UCSD-AML1 (cell line): ENCODE results near the gene SYP.

ENCODE experiments used
- DNase-seq: peaks from one replicate; lab custom pipeline; 2025; ENCODE audit not compliant: unreplicated experiment; lab: John Stamatoyannopoulos, UW

SYP gene

DNA sequence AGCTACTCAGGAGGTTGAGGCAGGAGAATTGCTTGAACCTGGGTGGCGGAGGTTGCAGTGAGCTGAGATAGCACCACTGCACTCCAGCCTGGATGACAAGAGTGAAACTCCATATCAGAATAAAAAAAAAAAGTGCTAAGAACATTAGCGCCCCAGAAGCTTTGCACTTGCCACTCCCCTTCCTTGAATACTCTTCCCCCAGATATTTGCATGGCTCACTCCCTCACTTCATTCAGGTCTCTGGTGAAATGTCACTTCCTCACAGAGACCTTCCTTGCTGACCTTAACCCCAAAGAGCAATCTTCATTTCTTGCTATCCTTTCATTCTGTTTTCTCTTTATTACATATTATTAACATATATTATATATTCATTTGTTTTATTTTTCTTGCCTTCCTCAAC lies 21.9 kb upstream of the SYP start:
- DNase-seq: no peak

DNA sequence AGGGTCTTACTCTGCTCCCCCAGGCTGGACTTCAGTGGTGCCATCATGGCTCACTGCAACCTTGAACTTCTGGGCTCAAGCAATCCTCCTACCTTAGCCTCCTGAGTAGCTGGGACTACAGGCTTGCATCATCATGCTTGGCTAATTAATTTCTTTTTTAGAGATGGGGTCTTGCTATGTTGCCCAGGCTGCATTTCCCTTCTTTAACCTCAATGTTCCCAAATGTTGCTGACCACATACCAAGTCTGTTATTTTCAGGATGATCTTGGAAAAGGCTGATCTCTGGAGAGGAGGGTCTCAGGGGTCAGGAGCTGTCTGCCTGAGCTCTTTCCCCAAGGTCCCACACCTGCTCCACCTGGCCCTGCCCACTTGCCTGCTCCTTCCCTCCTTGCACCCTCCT lies 20.1 kb upstream of the SYP start:
- no peak for DNase-seq

DNA sequence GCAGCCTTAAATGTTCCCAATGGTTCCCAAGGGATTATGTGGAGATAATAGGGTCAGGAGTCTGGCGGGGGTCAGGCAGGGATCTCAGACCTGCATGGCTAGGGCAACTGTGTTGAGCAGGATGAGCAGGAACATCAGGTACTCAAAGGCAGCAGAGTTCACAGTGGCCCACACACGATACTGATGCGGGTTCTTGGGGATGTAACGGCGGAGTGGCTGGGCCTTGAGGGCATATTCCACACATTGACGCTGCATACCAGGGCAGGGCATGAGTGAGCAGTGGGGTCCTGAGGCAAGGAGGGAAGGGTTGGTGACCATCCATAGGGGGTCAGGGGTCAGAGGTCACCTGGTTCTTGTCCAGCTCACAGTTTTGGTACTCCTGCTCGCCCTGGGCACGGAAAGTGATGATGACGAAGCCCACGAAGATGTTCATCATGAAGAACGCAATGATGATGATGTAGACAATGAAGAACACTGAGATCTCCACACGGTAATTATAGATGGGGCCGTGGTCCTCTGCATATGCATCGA lies 15.1 kb upstream of the SYP start:
- DNase-seq: no peak

DNA sequence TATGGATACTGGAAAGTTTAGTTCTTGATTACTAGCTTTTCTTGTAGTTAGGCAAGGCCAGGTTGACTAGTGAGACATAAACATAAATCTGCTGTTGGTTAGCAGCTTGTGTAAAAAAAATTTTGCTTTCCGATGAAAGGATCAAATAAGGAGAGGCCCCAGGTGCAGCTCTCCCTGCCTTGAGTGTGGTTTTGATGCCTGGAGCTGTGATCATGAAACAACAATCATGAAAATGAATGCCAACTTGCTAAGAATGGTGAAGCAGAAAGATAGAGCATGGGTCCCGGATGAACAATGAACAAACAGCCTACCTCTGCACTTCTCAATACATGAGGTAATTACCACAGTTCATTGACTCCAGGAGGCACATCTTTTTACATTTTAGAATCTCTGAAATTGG lies 14.4 kb upstream of the SYP start:
- DNase-seq: no peak

DNA sequence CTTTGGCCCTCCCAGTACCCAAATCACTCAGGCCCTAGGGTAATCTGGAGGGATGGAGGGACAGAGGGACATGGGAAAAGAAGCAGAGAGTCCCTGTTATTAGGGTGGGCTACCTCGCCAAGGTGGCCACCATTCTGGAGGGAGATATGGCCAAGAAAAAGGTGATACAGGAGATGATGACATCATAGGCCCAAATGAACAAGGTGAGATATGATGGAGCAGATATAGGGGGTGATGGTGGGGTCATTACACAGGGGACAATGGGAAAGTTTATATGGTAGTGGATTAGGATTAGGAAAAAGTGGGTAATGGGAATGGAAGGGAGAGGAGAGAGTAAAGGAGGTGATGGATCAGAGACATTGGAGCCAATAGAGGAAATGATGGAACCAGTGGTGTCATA lies 12.9 kb upstream of the SYP start:
- DNase-seq: no peak

DNA sequence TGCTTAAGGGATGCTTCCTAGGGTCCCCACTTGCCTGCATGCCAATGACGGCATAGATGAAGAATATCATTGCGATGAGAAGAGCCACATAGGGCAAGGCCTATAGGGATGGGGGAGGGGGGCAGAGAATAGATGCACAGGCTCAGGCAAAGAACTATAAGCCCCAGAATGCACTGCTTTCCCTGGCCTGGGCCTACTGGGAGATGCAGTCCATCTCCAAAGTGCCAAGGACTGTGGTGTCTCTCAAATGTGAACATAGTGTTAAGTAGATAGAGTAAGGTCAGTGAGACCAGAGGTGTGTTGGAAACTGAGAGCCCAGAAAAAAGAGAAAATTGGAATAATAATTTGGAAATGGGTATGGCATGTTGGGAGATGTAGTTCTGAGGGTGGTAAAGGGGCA lies 12.2 kb upstream of the SYP start:
- no peak for DNase-seq

DNA sequence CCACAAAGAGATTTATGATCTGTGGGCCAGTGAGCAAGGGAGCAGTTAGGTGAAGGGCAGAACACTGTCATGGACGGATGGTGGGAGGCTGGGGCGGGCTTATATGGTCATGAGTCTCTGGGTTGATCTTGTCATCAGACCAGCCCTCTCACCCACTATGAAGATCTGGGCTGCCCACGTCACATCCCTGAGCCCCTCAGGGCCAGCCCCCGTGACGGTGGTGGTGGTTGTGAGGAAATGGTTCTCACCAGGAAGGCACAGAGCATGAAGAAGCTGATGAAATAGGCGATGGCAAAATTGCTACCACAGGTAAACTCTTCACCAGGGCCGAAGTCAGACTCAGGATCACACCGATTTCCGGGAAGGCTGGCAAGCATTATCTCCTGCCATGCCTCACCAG lies 11.1 kb upstream of the SYP start:
- DNase-seq: no peak

DNA sequence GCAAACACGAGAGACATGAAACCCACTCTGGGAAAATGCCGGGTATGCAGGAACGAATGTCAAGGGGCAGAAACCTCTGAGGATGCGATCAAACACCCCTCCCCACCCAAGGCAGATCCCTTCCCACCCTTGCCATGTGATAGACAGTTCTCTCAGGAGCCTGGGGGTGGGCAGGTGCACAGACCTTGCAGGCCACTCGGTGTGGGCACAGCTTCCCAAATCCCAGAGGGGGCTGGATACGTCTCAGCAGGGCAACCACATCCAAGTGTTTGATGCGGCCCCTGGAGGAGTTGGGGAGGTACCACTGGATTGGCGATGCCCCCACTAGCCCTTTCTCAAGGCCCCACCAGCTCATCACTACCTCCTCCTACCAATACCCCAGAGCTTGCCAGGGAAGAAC lies 10.4 kb upstream of the SYP start:
- DNase-seq: no peak

DNA sequence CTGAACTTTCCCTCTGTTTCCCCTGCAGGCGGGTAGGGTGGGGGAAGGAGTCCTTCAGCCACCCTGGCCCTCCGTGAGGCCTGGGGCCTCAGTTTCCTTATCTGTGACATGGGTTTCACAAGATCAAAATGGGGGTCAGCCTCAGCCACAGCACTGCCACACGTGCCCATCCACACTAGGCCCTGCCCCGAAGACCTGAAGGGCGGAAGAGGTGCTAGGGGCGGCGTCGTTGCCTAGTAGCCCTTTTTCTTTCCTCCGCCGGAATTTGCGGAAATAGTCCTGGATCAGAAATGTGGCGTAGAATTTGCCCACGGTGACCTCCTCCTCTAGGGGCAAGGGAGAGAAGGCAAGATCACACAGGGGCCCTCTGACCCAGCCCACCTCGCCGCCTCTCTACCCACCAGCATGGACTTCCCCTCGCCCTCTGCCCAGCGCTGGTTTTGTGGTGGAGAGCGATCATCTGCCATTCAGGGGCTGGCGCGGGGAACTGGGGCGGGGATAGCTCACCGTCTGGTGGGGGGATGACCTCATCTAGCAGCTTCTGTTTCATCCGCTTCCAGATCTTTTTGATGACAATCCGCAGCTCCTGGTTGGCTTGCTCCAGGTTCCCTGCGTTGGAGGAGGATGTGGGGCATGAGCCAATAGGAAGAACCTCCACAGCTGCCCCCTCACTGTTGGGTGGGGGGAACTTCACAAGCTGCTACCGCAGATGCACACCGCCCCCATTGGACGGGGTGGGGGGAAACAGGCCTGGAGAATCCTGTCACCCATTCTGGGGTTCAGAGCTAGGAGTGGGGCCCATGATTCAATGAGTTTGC lies 9.7 kb upstream of the SYP start:
- no peak for DNase-seq

DNA sequence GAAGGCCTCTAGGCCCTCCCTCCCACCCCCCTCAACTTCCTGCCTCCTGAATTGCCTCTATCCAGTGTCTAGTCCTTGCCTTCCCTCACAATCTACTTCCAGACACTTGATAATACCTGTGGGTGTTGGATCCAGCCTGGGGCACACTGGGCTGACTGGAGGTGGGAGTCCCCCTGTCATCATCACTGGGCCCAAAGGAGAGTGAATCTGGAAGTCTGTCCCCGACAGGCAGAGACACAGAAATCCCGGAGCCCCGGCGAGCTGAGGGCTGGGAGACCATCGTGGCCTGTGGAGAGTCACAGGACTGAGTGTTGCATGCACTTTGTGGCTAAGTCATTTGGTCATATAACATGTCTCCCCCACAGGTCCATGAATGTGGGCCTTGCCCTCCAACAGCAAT lies 8.4 kb upstream of the SYP start:
- no peak for DNase-seq

DNA sequence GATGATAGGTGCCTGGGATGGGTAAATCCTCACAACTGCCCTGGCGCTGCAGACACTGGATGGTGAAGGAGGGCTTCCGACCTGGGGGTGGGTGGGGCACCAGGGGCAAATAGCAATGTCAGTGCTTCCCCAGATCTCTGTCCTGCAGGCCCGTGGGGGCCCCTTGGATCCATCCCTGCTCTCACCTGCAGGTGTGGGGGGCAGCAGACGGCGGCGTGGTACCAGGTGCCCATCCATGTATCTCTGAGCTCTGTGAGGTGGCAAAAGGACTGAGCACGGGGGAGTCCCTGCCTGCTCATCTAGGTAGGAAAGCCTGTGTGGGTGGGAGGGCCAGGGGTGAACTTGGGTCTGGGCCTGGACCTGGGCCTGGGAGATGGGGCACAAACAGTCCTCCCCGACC lies 6.5 kb upstream of the SYP start:
- DNase-seq: no peak

DNA sequence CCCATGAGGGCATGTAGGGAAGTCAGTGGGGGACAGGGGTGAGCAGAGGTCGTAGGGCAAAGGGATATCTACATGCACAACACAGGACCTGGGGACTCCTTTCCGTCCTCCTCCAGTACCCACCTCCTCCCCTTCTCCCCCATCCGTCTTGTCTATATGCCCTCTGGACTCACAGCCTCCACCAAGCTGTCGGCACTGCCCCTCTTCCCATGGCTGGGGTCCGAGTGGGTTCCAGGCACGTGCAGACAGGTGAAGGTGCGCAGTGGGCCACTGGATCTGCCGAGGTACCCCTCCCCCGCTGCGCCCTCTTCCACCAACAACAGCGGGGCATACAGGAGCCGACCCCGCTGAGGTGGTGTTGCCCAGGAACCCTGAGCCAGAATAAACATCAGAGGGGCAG lies 5.5 kb upstream of the SYP start:
- no peak for DNase-seq

DNA sequence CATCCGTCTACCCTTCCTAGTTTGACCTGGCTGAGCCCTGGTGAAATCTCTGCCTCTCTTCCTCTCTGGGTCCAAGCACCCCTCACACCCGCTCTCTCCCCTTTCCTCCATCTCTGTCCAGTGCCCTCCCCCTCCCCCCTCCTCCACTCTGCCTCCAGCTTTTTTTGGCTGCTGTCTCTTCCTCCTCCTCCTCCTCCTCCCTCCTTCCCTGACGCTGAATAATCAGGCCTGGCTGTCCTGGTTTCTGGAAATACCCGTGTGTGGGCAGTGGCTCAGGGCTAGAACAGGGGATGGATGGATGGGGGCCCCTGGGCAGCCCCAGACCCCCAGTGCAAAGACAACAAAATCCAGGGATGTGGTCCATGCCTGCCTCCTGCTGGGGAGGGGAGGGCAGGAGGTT lies 4.7 kb upstream of the SYP start:
- no peak for DNase-seq

DNA sequence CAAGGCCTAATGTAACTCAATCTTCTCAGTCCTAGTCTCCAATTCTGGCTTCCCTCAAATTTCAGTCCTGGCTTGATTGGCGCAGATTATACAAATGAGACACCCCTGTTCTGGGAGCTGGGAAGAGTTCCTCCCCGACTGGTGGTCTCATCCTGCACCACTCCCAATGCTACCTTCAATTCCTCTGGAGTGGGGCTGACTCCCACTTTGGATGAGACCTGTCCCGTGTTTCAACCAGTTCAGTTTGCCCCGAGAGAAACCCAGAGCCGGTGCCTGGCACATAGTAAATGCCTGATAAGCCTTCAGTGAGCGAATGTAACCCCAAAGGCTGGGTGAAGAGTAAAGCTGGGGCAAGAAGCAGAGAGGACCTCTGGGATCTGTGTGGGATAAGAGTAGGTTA lies 4.0 kb upstream of the SYP start:
- no peak for DNase-seq

DNA sequence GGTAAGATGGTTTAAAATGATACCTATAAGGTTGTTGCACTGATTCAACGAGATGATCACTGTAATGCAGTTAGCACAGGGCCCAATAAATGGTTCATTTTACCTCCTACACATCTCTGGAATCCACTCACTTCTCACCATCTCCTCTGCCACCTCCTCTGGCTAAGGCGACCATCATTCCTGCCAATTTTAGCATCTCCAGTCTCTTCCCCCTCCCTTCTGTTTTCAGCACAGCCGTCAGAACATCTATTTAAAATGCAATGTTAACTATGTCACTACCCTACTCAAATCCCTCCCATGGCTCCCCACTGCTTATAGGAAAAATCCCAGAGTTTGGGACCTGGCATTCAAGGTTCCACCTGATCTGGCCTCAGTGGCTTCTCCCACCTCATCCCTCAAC lies 3.5 kb upstream of the SYP start:
- no peak for DNase-seq

DNA sequence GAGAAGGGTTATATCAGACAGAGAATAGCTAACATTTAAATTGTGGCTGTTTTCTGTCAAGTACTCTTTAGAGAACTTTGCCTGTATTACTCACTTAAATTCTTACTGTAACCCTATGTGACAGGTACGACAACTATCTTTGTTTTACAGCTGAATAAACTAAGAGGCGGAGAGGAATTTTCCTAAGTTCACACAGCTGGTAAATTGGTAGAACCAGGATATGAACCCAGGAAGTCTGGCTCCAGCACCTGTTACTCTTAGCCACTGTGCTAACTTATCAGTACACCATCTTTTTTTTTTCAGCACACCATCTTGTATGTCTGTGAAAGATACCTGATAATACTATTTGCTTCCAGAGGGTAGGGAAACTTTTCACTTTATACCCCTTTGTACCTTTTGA lies 2.0 kb upstream of the SYP start:
- no peak for DNase-seq

DNA sequence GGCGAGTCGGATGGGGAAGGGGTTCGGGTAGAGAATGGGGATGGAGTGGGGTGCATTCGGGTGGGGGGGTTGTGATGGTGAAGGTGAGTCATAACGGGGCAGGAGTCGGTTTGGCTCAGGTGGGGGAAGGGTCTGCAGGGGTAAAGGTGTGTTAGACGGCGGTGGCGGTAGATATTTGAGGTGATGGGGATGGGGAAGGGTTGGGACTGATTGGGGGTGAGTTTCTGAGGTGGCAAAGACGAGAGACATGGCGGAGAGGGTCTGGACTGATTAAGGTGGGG lies 738 bp downstream of the SYP start:
- DNase-seq: no peak

DNA sequence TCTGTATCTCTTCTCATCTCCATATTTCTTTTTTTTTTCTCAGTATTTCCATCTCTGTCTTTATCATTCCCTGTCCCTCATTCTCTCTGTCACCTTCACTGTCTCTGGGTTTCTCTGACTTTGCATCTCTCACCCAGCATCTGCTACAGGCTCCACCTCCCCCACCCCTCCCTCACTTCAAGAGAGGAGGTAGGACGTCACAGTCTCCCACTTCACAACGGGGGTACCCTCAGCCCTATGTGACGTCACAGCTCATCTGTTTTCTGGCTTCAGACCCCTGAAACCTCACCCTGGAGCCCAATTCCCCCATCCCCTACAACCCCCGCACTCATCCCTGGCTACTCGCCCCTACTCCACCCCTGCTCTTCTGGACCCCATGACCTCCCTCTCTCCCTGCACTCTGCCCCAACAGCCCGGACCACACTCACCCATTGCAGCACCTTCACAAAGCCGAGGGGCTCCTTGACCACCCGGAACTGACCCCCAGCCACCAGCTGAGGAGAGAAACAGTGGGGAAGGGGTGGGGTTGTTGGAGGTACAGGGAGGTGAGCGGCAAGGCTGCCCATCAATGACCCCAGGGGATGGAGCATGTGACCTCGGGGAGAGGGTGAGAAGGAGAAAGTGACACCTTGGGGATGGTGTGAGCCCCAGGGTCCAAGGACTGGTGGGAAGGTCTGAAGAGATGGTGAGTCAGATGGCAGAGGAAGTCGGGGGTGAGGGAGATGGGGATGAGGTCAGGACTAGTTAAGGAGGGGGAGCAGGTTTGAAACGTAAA lies 1.3 kb downstream of the SYP start:
- DNase-seq: no peak

DNA sequence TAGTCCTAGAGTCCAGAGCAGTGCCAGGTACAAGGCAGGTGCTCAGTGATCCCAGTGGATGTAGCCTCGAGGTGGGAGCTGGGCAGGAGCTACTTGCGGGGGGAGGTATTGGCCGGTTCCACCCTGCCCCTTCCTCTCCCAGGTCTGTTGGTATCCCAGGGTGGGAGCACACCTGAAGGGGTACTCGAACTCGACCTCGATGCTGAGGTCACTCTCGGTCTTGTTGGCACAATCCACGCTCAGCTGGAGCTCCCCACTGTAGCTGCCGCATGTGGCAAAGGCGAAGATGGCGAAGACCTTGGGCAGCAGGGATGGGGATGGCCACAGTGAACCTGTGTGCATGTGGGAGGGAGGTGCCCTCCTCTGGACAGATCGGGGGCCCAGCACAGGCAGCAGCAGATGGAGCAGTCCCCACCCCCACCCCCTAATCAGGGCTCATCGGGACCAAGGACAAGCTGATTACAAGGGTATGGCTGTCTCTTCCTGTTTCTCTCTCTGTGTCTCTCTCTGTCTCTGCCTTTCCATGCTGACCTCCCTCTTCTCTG lies 2.4 kb downstream of the SYP start:
- DNase-seq: no peak

DNA sequence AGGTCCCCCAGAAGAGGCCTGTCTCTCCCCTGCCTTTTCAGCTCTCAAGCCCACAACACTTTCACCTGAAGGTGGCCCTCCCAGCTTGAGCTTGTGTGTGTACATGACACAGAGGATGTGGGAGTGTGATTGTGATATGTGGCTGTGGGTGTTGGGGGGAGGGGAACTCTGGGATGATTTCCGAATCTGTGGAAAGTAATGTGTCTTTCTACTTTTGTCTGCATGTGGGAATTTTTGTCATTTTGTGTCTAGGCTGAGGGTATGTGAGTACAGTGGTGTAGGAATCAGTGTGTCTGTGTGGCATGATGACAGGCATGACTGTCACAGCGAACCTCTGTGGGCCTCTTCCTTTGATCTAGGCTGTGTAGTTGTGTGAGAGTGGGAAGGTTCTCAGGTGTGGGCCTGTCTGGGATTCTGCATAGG lies 6.4 kb downstream of the SYP start:
- no peak for DNase-seq

DNA sequence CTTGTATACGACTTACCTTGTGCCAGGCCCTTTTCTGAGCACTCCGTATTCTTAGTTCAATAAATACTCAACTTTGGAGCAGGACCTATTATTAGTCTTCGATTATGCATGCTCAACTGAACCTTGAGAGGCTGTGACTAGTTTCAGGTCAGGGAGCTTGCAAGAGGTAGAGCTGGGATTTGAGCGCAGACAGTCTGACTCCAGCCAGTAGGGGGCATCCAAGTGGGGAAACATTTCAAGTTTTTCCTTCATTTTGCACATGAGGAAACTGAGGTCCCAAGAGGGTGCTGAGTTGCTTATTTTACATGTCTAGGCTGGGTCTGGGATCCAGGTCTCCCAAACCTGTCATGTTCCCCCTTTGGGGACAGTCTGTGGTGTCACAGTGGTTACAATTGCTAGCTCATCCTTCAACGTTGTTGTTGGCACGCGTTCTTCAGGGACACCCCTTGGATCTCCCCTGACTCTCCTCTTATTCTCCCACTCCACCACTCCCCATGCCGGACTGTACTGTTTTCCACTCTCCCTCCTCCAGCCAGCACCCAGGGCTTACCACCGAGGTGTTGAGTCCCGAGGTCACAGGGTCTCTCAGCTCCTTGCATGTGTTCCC lies 7.2 kb downstream of the SYP start:
- DNase-seq: no peak

DNA sequence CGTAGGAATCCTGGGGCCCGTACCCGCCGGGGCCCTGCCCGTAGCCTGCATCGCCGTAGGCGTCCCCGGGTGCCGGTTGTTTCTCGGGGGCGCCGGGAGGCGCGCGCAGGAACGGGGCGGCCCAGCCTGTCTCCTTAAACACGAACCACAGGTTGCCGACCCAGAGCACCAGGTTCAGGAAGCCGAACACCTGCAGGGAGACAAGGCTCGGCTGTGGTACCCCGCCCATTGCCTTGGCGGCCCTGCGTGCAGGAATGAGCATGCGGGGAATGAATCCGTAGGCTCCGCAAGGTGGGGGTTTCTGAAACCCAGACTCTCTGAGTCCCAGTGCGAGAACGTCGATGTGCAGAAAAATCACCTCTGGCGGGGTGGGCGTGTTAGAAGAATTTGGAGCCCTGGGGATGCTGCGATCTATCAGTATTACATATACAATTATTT lies 8.4 kb downstream of the SYP start:
- no peak for DNase-seq
